GM19438 (cell line): ENCODE data around the gene GLIPR1L1.

Experiments used
- ATAC-seq: cut with Tn5 transposase; IDR thresholded peaks from one replicate; pipeline ENCODE4 v1.9.1; 2021; ENCODE audit warnings: low read depth; ENCODE audit not compliant: unreplicated experiment

GLIPR1L1 gene, protein sequence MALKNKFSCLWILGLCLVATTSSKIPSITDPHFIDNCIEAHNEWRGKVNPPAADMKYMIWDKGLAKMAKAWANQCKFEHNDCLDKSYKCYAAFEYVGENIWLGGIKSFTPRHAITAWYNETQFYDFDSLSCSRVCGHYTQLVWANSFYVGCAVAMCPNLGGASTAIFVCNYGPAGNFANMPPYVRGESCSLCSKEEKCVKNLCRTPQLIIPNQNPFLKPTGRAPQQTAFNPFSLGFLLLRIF

GRCh38 chr12:75334384-75335030, at the start of gene GLIPR1L1:
Gene GLIPR1L1, plus strand, starts transcription at chr12:75334670. Its CDS starts 59 bp downstream, at chr12:75334729.
- peak; percentile 63 for ATAC-seq

- ATAC-seq: no peak
These were observed 45.6 kb upstream of the GLIPR1L1 start for GRCh38 chr12:75288860-75289259.

GRCh38 chr12:75289753-75290152, 44.7 kb upstream of the GLIPR1L1 start:
- no peak for ATAC-seq

DNA sequence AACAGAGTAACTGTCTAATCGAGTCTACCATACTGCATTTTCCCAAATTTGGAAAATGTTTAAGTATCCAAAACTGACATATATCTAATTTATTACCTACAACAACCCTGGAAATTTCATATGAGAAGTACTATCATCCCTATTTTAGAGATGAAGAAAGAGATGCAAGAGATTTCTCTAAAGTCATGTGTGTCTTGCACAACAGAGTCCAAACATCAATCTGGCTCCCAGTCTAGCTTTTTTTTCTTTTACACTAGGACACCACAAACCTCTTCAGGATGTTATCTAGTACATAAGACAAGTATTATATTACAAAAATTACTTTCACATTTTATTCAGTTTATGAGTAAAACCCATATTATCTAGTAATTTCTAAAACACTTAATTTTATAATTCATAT, 43.5 kb upstream of the GLIPR1L1 start:
- ATAC-seq: no peak

DNA sequence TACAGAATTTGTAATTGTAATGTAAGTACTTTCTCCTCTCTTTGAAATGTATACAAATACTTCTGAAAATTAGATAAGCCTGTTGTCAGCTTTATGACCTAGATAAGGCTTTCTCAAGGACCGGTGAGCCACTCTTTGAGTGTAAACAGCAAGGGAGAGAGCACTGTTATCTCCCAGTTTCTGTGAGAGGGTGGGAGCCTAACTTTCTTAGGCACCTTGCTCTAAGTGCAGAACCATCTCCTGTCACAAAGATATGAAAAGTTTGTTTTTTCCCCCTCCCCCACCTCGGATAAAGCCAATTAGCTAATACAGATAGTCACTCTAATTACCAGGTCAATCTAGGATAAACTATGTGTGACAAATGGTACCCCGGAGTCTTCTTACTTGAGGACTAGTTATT, 40.1 kb upstream of the GLIPR1L1 start:
- no peak for ATAC-seq

DNA sequence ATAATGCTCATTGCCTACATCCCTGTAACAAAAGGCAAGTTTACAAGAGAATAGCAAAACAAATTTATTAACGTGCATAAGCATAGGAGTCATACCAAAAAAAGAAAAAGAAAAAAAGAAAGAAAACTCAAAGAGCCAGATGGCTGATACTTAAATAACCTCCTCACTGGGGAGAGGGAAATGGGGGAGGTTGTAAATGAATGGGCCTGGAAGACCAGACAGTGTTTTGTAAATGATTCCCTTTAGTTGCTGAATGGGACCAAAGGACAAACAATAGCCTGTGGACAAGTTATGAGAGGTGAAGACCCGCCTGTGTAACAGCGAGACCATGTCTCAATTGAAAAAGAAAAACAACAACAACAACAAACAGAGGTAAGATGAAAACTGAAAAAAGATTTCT, 39.7 kb upstream of the GLIPR1L1 start:
- no peak for ATAC-seq

- ATAC-seq: no peak
These were observed 32.2 kb upstream of the GLIPR1L1 start for GRCh38 chr12:75302225-75302624.

GRCh38 chr12:75302781-75303180, 31.7 kb upstream of the GLIPR1L1 start:
- ATAC-seq: no peak

DNA sequence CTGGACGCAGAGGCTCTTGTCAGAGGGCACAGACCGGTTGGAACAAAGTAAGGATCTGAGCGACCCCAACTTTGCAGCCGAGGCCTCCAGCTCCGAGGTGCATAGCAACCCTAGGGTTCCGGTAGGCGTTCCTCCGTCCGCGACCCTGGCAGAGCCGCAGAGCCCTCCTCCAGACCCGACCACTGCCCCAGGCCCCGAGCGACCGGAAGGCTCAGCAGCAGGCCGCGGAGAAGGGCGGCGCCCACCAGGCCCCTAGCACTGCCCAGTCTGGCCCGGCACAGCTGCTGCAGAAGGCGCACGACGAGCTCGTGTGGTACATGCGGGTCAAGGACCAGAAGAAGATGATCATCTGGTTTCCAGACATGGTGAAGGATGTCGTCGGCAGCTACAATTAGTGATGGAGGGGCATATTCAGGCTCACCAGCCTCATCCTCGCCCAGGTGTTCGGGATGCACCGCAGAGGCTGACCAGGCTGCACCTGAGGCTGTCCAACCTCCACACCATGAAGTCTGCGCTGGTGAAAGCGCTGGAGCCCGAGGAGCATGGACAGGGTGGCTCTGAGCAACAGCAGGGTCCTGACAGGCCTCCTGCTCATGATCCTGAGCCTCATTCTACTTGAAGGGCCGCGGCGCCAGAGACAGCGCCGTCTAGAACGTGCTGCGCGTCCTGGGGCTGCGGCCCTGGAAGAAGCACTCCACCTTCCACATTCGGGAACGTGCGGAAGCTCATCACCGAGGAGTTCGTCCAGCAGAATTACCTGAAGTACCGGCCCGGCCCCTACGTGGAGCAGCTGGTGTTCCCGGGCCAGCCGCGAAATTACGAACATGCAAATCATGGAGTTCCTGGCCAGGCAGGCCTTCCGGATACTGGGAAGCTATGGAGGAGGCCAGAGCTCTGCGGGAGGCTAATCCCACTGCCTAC, 28.8 kb upstream of the GLIPR1L1 start:
- no peak for ATAC-seq

GRCh38 chr12:75308279-75308678, 26.2 kb upstream of the GLIPR1L1 start:
- no peak for ATAC-seq

GRCh38 chr12:75311369-75311768, 23.1 kb upstream of the GLIPR1L1 start:
- ATAC-seq: no peak

DNA sequence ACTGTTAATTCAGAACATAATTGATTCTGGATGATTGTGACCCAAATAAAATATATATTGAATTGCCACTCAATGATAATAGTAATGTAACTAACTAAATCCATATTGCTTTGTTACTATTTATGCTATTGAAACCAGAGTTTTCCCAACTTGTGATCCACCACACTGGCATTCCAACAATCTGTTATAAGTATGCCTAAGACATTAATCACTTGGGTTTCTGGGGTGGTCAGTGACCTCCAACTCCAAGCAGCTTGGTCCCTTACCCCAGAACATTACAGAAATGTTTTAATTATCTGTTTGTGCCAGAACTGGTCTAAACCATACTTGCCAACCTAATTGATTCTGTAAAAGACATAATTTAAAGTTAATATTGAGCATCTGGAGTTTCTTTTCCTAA, 19.0 kb upstream of the GLIPR1L1 start:
- no peak for ATAC-seq

DNA sequence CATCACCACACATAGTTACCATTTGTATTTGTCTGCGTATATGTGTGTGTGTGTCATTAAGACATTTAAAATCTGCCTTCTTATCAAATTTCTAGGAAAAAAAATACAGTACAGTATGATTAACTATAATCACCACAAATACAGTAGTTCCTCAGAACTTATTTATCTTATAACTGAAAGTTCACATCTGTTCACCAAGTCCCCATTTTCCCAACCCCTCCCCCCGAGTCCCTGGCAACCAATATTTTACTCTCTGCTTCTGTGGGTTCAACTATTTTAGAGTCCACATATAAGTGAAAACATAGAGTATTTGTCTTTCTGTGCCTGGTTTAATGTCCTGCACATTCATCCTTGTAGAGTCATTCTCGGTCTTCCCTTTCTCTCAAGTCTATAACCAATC, 16.7 kb upstream of the GLIPR1L1 start:
- ATAC-seq: no peak

DNA sequence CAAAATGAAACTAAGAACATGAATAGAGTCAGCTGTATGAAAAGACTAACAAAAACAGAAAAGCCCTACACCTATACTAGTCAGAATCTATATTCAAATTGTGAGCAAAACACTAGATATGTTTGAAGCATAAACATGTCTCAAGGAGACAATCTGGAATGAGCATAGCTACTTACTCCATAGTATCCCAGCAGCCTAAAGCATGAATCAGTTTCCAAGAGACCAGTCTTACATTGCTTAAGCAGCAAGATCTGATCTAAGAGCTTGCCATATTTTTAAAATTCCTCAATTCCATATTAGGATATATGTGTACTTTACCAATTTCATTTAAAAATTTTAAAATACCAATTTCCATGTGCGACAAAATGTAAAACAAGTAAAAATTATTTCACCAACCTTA, 12.0 kb upstream of the GLIPR1L1 start:
- no peak for ATAC-seq

DNA sequence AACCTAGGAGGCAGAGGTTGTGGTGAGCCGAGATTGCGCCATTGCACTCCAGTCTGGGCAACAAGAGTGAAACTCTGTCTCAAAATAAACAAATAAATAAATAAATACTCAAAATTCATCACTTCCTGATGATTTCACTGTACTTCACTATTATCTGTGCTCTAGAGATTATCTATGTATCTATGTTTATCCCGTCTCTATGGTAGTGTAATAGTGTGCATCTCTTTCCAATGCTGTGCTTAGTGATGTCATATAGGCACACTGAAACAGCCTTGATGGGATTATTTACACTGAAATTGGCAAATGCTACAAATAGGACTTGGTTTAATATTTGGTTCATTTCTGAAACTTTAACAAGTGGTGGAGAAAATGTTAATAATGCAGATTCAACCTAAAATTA, 10.8 kb upstream of the GLIPR1L1 start:
- no peak for ATAC-seq

DNA sequence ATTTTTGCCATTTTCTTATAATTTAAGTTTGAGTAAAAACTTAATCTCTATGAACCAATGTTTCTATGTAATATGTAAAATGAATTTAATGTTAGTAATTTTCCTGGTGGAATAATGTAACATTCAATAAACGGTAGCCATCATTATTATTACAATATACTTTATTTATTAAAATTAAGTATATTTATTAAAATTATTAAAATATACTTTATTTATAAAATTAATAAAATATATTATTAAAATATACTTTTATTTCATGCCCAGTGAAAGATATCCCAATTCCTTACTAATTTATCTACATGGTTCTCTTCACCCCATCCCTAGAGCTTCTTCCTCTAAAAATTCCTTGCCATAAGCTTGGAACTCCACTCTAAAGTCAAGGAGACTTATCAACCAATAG, 6.8 kb upstream of the GLIPR1L1 start:
- no peak for ATAC-seq

GRCh38 chr12:75329918-75330826, 4.3 kb upstream of the GLIPR1L1 start, which contains the start of gene CAPS2:
Gene CAPS2, minus strand, starts transcription at chr12:75330324. Its CDS starts 3,826 bp downstream, at chr12:75326498.
- ATAC-seq: peak; percentile 81

- no peak for ATAC-seq
These were observed 3.4 kb downstream of the GLIPR1L1 start for GRCh38 chr12:75337905-75338304.

DNA sequence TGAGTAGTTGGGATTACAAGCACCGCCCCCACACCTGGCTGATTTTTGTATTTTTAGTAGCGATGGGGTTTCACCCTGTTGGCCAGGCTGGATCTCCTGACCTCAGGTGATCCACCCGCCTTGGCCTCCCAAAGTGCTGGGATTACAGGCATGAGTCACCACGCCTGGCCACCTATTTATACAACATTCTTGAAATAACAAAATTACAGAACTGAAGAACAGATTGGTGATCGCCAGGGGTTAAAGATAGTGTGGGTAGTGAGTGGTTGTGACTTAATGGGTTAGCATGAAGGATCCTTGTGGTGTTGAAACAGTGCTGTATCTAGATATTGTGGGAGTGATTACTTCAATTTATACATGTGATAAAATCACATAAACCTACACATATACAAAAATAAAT, 7.4 kb downstream of the GLIPR1L1 start:
- no peak for ATAC-seq

- no peak for ATAC-seq
These were observed 11.1 kb downstream of the GLIPR1L1 start for GRCh38 chr12:75345531-75345930.
